GM19467 (cell line): ENCODE results near the gene SMAD6.
A peak's percentile ranks its signal among the peaks of the same experiment; 100 is the strongest.

ENCODE experiments used
- ATAC-seq: cut with Tn5 transposase; IDR thresholded peaks from one replicate; pipeline ENCODE4 v1.9.1; 2021; ENCODE audit warnings: mild to moderate bottlenecking, moderate library complexity; ENCODE audit not compliant: unreplicated experiment

Gene SMAD6

DNA sequence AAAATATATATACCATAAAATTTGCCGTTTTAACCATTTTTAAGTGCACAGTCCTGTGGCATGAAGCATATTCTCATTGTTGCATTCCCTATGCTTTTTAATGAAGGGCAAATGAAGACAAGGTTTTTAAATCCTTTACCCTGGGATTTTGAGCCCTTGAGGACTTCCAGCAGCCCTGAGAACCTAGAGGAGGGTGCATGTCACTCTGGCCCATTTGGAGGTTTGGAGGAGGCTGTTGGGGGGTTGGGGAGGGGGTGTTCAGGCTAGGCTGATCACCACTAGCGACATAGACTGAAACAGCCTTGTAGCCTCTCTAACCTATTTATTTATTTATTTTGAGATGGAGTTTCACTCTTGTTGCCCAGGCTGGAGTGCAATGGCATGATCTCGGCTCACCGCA, 86.0 kb downstream of the SMAD6 start:
- no peak for ATAC-seq

DNA sequence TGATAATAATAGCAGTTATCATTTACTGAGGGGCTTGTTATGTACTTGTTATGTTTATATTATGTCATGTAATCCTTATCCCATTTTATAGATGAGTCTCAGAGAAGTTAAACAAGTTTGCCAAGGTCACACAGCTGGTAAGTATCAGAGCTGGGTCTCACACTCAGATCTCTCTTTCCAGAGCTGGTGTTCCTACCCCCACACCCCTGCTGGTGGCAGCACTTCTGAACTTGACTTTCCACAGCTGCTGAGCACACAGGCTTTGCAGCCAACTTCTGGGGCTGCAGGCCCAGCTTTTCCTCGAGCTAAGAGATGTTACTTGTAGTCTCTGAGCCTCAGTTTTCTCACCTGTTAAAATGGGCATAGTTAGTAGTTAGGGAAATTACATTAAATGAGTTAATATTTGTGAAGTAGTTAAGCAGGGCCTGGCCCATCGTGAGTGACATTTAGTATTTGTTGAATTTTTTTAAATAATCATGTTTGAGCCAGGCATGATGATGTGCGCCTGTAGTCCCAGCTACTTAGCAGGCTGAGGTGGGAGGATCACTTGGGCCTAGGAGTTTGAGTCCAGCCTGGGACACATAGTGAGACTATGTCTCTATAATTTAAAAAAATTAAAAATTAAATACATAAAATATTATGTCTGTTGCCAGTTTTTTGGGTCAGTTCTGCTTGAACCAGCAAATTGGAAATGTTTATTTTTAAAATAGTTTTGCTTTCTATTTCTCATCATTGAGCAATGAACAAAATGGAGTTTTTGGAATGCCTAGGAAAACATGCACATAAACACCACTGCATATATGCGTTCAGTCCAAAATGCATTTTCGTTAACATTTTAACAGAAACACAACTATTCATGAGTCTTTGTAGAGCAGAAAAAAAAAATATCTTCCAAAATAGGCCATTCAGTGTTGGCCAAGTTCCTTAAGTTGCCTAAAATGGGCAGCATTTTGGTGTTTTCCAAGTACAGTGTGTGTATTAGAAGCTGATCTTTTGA, 87.3 kb downstream of the SMAD6 start:
- no peak for ATAC-seq

DNA sequence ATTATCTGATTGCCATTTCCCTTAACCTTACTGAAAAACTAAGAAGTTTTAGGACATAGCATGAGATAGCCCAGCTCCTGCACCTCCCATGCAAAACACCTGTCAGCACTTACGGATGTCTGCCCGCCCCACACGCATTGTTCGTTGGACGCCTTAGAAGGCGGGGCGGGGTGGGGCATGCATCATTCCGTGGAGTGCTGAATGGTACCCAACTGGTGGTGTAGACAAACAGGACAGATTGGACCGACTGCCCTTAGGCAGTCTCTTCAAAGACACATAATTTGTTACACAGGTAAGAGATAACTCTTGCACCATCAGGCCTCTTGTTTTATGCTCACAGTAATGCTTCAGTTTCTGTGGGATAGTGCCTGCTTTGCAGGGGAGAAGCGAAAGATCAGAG, 93.8 kb downstream of the SMAD6 start:
- no peak for ATAC-seq

DNA sequence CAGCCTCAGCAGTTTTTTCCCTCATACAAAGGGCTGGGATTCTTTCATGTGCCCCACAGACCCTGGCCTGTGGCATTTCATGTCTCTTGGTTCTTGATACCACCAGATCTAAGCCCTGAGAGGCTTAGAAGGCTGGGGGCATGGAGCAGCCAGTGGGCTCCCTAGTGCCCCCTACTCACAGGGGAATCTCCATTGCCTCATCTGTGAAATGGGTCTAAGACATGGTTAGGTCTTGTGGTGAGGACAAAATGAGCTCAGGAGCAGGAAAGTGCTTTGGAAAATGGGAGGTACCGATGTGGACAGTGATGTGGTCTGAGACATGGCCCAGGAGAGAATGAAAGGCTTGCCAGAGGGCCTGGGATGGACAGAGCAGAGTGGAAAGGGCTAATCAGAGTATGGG, 94.3 kb downstream of the SMAD6 start:
- no peak for ATAC-seq

- no peak for ATAC-seq
These were observed 95.9 kb downstream of the SMAD6 start for GRCh38 chr15:66797921-66798320.

DNA sequence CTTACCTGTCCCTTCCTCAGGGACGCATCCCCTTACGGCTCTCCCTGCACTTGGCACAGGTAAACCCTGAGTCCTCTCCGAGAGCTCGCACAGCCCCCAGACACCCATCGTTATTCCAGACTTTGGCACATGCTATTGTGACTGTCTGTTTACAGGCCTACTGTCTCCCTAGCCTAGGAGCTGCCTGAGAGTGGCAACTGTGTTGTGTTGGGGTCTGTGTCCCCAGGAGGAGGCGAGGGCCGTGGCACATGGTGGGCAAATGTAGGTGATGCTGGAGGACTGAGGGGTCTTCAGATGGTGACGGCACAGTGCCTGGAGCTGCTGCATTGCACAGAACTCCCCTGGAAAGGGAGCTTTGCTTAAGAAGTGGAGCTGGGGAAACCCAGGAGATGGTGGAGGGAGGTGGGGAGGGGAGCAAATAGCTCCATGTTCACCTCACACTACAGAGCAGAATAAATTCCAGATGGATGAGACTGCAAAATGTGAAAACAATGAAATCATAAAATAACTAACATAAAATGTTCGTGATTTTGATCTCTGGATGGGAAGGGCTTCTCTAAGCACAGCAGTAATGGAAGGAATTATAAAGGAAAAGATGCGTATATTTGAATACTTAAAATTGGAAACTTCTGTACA, 96.5 kb downstream of the SMAD6 start:
- no peak for ATAC-seq

DNA sequence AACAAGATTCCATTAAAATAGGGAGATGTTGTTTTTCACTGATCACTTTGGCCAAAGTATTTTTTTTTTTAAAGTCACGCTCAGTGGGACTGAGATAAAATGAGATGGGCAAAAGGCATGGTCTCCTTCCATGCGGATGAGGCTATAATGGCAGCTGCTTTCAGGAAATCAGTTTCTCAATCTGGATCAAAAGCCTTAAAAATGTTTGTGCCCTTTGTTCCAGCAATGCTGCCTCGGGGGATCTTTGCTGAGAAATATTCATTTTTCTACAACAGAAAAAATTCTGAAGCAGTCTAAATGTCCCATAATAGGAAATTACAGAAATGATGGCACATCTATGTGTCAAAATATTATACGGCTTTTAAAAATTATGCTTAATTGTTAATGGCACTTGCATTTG, 97.2 kb downstream of the SMAD6 start:
- no peak for ATAC-seq

DNA sequence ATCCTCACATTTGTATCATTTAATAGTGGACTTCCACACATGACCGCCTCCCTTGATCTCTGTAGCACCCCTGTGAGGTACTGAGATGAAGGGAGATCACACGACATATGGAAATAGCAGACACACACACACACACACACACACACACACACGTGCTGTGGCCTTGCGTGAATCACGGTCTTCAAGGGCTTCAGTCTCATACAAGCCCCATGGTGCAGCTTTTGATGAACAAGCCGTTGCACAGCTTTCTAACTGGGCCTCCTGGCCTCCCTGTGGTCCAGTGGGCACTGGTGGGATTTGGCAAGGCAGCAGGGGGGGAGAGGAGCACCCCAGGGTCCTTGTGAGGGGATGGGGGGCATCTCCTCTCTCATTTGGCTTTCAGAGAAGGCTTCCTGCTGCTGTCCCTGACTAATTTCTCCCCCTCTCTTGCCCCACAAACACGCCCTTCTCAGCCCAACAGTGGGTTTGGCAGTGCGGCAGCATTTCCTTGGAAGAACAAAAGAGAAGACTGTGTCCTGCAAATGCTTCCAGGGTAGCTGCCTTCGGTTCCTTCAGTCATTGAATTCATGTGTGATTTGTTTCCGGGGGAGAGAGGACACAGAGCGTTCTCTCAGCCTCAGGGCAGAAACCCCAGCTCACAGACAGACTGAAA, 98.7 kb downstream of the SMAD6 start:
- ATAC-seq = no peak

- no peak for ATAC-seq
These were observed 99.2 kb downstream of the SMAD6 start for GRCh38 chr15:66801266-66801665.

DNA sequence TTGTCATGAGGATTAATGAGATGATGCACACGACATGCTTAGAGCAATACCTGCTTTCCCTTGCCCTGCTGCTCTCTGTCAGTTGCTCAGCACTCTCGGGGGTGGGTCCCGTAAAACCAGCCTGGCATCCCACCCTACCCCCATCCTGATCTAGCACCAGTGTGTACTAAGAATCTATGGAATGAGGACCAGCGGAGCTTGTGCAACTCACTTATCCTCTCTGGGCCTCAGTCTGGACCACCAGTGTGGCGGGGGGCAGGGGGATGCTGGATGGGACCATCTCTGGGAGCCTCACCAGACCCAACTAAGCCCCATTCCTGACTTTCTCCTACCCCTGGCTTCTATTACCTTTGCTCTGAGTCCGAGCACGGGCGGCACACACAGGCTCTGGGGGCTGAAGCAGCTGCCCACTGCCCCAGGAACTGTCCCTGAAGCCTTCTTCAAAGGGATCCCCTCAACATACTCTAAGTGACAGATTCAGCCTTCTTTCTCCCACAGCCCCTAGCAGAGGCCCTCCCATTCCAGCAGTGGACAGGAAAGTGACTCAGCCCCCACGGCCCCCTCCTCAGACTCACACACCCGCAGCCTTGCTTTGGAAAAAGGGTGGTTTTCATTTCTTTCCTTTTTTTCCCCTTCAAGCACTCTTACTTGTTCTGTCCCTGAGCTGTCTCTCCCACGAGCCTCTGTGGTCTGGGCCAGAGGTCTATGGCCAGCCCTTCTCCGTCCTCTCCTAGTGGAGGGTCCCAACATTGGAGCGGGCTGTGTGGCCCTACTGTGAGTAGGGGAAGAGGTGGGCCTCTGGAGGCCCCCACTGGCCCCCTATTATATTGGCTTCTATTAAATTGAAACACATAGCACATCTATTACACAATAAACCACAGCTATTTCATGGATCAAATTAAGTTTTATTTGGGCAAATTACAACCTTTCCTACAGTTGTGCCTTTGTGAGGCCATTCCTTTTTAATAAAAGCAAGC, 100.3 kb downstream of the SMAD6 start:
- no peak for ATAC-seq

- no peak for ATAC-seq
These were observed 101.2 kb downstream of the SMAD6 start for GRCh38 chr15:66803182-66803729.

GRCh38 chr15:66803749-66804148, 101.7 kb downstream of the SMAD6 start:
- ATAC-seq = no peak

GRCh38 chr15:66805202-66805885, 103.3 kb downstream of the SMAD6 start:
- no peak for ATAC-seq

GRCh38 chr15:66808181-66808824, 106.3 kb downstream of the SMAD6 start:
- ATAC-seq = no peak

- no peak for ATAC-seq
These were observed 107.6 kb downstream of the SMAD6 start for GRCh38 chr15:66809664-66810063.

DNA sequence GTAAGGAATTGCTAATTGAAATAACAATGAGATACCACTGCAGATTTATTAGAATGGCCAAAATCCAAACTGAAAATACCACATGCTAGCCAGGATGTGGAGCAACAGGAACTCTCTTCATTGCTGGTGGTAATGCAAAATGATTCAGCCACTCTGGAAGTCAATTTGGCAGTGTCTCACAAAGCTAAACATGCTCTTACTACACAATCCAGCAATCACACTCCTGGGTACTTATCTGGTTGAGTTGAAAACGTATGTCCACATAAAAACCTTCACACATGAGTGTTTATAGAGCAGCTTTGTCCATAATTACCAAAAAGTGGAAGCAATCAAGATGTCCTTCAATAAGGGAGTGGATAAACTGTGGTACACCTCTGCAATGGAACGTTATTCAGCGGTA, 113.3 kb downstream of the SMAD6 start:
- no peak for ATAC-seq

DNA sequence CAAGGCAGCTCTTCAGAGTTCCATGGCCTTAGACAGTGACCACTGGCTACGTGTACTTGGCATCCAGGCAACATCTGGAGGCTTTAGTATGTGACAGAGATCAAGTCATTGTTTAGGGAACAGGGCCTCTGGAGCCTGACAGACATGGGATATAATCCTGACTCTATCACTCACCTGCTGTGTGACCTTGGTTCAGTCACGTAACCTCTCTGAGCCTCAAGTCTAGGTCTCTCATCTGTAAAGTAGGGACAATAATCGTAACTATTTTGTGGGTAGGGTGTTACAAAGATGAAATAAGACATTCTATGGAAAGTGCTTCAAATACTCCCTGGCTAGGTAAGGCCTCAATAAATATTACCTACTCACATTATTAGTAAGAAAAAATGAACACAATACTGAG, 114.2 kb downstream of the SMAD6 start:
- ATAC-seq = no peak

DNA sequence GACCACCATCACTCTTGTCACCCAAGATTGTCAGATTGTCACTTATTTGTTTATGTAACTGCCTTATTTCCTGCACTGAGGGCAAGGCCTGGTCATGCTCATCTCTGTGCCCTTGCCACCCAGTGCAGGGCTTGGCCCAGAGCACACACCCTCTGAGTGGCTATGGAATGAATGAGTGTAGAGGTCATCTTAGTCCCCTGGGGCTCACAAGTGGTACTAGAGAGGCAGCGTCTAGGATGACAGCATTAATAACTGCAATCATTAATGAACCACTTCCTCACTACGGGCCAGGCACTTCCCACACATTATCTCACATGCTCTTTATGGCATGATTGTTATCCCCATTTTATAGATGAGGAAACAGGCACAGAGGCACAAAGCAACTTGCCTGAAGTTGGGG, 117.0 kb downstream of the SMAD6 start:
- ATAC-seq = peak; percentile 59

DNA sequence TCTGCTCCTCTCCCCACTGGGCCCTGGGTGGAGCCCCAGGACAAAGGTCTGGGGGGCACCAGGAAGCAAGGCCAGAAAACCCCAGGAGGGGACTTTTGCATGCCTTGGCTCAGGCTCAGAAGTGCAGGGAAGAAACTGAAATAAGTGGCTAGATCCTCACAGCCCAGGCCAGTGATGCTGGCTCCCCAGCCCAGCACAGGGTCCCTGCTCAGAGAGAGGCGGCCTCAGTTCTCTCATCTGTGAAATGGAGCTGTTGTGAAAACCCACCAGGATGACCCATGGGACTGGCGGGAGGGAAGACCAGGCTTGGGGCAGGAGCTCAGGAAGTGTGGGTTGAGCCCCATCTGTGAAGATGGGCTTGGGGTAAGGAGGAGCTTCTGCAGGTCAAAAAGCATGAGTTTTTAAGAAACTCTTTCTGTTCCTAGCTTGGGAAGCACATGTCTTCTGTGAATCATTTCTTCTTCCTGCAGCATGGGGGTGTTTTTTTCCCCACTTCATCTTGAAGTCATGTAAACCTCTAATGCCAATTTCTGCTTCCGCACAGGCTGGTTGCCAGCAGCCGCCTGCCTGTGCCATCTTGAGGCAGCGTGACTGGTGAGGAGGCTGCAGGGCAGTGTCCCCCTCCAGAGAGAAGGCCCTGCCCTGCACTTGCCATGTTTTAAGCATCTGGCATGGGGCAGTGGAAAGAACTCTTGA, 118.6 kb downstream of the SMAD6 start:
- ATAC-seq = no peak
